IMR-90 (cell line): ENCODE measurements around the gene OSTF1. TPM values are rescaled to one million over a fixed set of nuclear protein-coding genes. Genes with fewer than 3 reads are reported as not detected.

Experiments
- ATAC-seq: fragments of 200-7000 bp; cut with Tn5 transposase; 2 replicates; pipeline ENCODE4 v1.9.1; 2020; ENCODE audit warnings: low read depth, mild to moderate bottlenecking, moderate library complexity
- BruUV-seq: library from RNA; stranded (reverse); fragments of 400-500 nt; replicated peaks from 2 replicates; lab custom pipeline; 2021; lab: Mats Ljungman, UMichigan
- CTCF ChIA-PET: fragments of 300-600 bp; formaldehyde crosslinking; extraction: SDS; loops from one replicate; lab custom pipeline; 2021; ENCODE audit warnings: antibody characterized with exemption; lab: Yijun Ruan, JAX
- POLR2A ChIA-PET: fragments of 300-600 bp; sonication (Branson Sonifier 250); formaldehyde crosslinking; loops from one replicate; lab custom pipeline; 2022; ENCODE audit warnings: antibody characterized with exemption; ENCODE audit not compliant: unreplicated experiment; lab: Charles Lee
- DNase-seq: peaks from one replicate; pipeline ENCODE4 v3.0.0; 2013
- H2AFZ ChIP-seq: replicated peaks from 2 replicates; pipeline ENCODE3; 2013; ENCODE audit warnings: low read length, mild to moderate bottlenecking; ENCODE audit not compliant: poor library complexity
- H2AK5ac ChIP-seq: 2 replicates; pipeline ENCODE4 v1.6.1; 2013; ENCODE audit warnings: low read depth, low read length, inconsistent platforms
- H2AK9ac ChIP-seq: replicated peaks from 2 replicates; pipeline ENCODE3; 2013; ENCODE audit warnings: mild to moderate bottlenecking, low read depth, low read length, moderate library complexity; ENCODE audit not compliant: poor library complexity
- H2BK120ac ChIP-seq: 2 replicates; pipeline ENCODE4 v1.6.1; 2013; ENCODE audit warnings: low read depth, low read length, inconsistent platforms
- H2BK15ac ChIP-seq: 3 replicates; pipeline ENCODE4 v1.6.1; 2013; ENCODE audit warnings: low read depth, low read length, inconsistent platforms
- H2BK20ac ChIP-seq: 2 replicates; pipeline ENCODE4 v1.6.1; 2013; ENCODE audit warnings: low read depth, mild to moderate bottlenecking, inconsistent platforms, low read length, moderate library complexity
- H2BK5ac ChIP-seq: 2 replicates; pipeline ENCODE4 v1.6.1; 2013; ENCODE audit warnings: mild to moderate bottlenecking, low read depth, low read length, inconsistent platforms; ENCODE audit not compliant: poor library complexity, severe bottlenecking
- H3K14ac ChIP-seq: replicated peaks from 2 replicates; pipeline ENCODE4 v1.6.1; 2013; ENCODE audit warnings: low read depth, low read length, inconsistent platforms
- H3K18ac ChIP-seq: 2 replicates; pipeline ENCODE4 v1.6.1; 2013; ENCODE audit warnings: low read depth, low read length, control low read depth
- H3K23ac ChIP-seq: 2 replicates; pipeline ENCODE4 v1.6.1; 2013; ENCODE audit warnings: low read depth, low read length, inconsistent platforms
- H3K27ac ChIP-seq: 2 replicates; pipeline ENCODE4 v1.5.1; 2013; ENCODE audit warnings: mild to moderate bottlenecking, control low read depth, low read length; ENCODE audit not compliant: insufficient read depth
- H3K27me3 ChIP-seq: 2 replicates; pipeline ENCODE4 v1.6.1; 2013; ENCODE audit warnings: low read length; ENCODE audit not compliant: control insufficient read depth, insufficient read depth
- H3K36me3 ChIP-seq: 2 replicates; pipeline ENCODE4 v1.6.1; 2013; ENCODE audit warnings: low read length, mixed read lengths; ENCODE audit not compliant: control insufficient read depth, insufficient read depth
- H3K4ac ChIP-seq: 2 replicates; pipeline ENCODE4 v1.6.1; 2013; ENCODE audit warnings: low read depth, low read length, inconsistent platforms
- H3K4me1 ChIP-seq: 2 replicates; pipeline ENCODE4 v1.6.1; 2013; ENCODE audit warnings: low read length, mixed read lengths; ENCODE audit not compliant: control insufficient read depth, insufficient read depth
- H3K4me2 ChIP-seq: 2 replicates; pipeline ENCODE4 v1.6.1; 2013; ENCODE audit warnings: low read depth, mild to moderate bottlenecking, control low read depth, low read length, moderate library complexity
- H3K4me3 ChIP-seq: 2 replicates; pipeline ENCODE4 v1.5.1; 2013; ENCODE audit warnings: low read depth, mild to moderate bottlenecking, control low read depth, low read length, moderate library complexity; ENCODE audit not compliant: insufficient read depth
- H3K56ac ChIP-seq: 2 replicates; pipeline ENCODE4 v1.6.1; 2013; ENCODE audit warnings: low read length, inconsistent platforms; ENCODE audit not compliant: insufficient read depth; ENCODE audit errors: extremely low read depth
- H3K79me1 ChIP-seq, 2 experiments: 2 replicates each; pipeline ENCODE4 v1.6.1; 2013; ENCODE audit warnings: low read length in 2 of 2, inconsistent platforms in 1 of 2, low read depth in 1 of 2
- H3K9ac ChIP-seq: 2 replicates; pipeline ENCODE4 v1.6.1; 2013; ENCODE audit warnings: low read depth, low read length, control low read depth
- H3K9me1 ChIP-seq: 2 replicates; pipeline ENCODE4 v1.6.1; 2013; ENCODE audit warnings: low read length, inconsistent platforms; ENCODE audit not compliant: insufficient read depth
- H3K9me3 ChIP-seq: 2 replicates; pipeline ENCODE4 v1.6.1; 2013; ENCODE audit warnings: low read length; ENCODE audit not compliant: control insufficient read depth, insufficient read depth
- H4K20me1 ChIP-seq: 2 replicates; pipeline ENCODE4 v1.6.1; 2013; ENCODE audit warnings: low read length, inconsistent platforms; ENCODE audit not compliant: insufficient read depth
- H4K5ac ChIP-seq: 2 replicates; pipeline ENCODE4 v1.6.1; 2013; ENCODE audit warnings: mild to moderate bottlenecking, low read depth, low read length, control low read depth
- H4K8ac ChIP-seq, 2 experiments: 2 replicates each; pipeline ENCODE4 v1.6.1; 2013; ENCODE audit warnings: low read depth in 2 of 2, low read length in 2 of 2, control low read depth in 1 of 2, inconsistent platforms in 1 of 2
- H4K91ac ChIP-seq: 2 replicates; pipeline ENCODE4 v1.6.1; 2013; ENCODE audit warnings: low read depth, low read length, inconsistent platforms; ENCODE audit not compliant: insufficient read depth
- CEBPB ChIP-seq: IDR thresholded peaks from 2 replicates; pipeline ENCODE4 v1.6.1; 2012; ENCODE audit warnings: low read depth, low read length, improper control_type of control experiment
- FOS ChIP-seq: fragments of 150-350 bp; IDR thresholded peaks from 2 replicates; pipeline ENCODE4 v1.6.1; 2016; ENCODE audit warnings: low read depth, low read length
- MAFK ChIP-seq: IDR thresholded peaks from 2 replicates; pipeline ENCODE4 v1.6.1; 2012; ENCODE audit warnings: low read depth, low read length, improper control_type of control experiment
- MAZ ChIP-seq: IDR thresholded peaks from 2 replicates; pipeline ENCODE4 v1.6.1; 2012; ENCODE audit warnings: low read depth, mild to moderate bottlenecking, low read length, improper control_type of control experiment, moderate library complexity, borderline replicate concordance
- NFE2L2 ChIP-seq: fragments of 150-350 bp; IDR thresholded peaks from 2 replicates; pipeline ENCODE4 v1.6.1; 2016; ENCODE audit warnings: low read depth, mild to moderate bottlenecking, low read length
- RCOR1 ChIP-seq: IDR thresholded peaks from 2 replicates; pipeline ENCODE4 v1.6.1; 2012; ENCODE audit warnings: mild to moderate bottlenecking, low read length, improper control_type of control experiment; ENCODE audit not compliant: insufficient replicate concordance
- RFX5 ChIP-seq: IDR thresholded peaks from 2 replicates; pipeline ENCODE4 v1.8.0; 2012; ENCODE audit warnings: low read depth, mild to moderate bottlenecking, low read length, moderate library complexity
- WGBS, 2 experiments: methylation state at CpG; one replicate each; pipeline versions ENCODE4 v1.1.5 to v1.1.7; 2013; ENCODE audit warnings: missing lambda C conversion rate in 2 of 2; ENCODE audit not compliant: insufficient read length in 1 of 2; ENCODE audit errors: extremely low coverage in 2 of 2; 5-methylcytosine and 5-hydroxymethylcytosine counted together
- dilution Hi-C: fragments of 300-500 bp; cut with HindIII; formaldehyde crosslinking; loops from one replicate; pipeline ENCODE4 v1.14.3; 2018; ENCODE audit warnings: low sequenced_read_pairs; ENCODE audit not compliant: unreplicated experiment
- in situ Hi-C: fragments of 300-500 bp; cut with MboI; formaldehyde crosslinking; loops from 3 replicates; pipeline ENCODE4 v1.14.3; 2019; ENCODE audit warnings: low sequenced_read_pairs, inconsistent platforms, mixed read lengths
- intact Hi-C: fragments of 100-400 bp; cut with micrococcal nuclease; formaldehyde crosslinking; loops from 2 replicates; pipeline ENCODE4 v1.10.0; 2022
- polyA plus RNA-seq, 3 experiments: library from polyadenylated mRNA; depleted of rRNA; stranded (reverse); fragments of >200 nt; gene quantifications; 2 replicates each; pipeline ENCODE4 v1.2.3, GENCODE V29; 2012; ENCODE audit warnings: low replicate concordance in 1 of 3
- total RNA-seq: library from RNA; depleted of rRNA; stranded (reverse); fragments of >200 nt; gene quantifications from 2 replicates; pipeline ENCODE4 v1.2.3, GENCODE V29; 2012
- TF ChIP-seq, protein P1 (sequence below): conservative IDR thresholded peaks from 2 replicates; pipeline ENCODE4 v1.5.1; 2012; ENCODE audit warnings: mild to moderate bottlenecking, low read depth, low read length, improper control_type of control experiment

Gene OSTF1
- total and polyA plus RNA-seq, 2 of the 4 experiments (the other 2 are of a cell fraction), result 17.1 to 41.6 TPM

DNA sequence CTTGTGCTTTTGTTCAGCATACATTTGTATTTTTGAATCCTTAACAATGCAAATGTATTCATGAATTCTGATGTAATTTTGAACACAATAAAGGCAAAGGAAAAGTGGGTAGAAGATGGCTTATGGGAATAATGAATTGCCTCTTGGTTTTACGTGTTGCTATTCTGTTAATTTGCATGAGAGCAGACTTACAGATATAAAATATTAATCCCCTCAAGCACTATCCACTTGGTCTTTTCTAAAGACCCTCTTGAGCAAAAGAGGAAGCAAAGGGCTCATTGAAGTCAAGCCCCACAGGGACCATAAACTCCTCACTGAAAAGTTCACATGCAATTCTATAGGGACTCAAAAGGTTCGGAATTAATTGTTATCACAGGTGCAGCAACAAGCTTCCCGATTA, 51.9 kb downstream of the OSTF1 start:
- Histone ChIP-seq H2BK15ac (no peak overlapping the region), H4K8ac (no peak overlapping the region), H3K36me3 (peaks cover 13% of the 10 kb centered on the region), H3K27me3 (no peaks in the 10 kb centered on the region), H3K23ac (no peak overlapping the region), H4K91ac (no peak overlapping the region), H3K9me3 (no peaks in the 10 kb centered on the region), H3K9ac (no peak overlapping the region), H3K18ac (no peak overlapping the region), H3K9me1 (0 out of 2 replicates have a peak, but pooled peaks cover 3% of the 10 kb centered on the region), H2AFZ (no peak overlapping the region), H3K4me2 (no peak overlapping the region), H4K20me1 (no peaks in the 10 kb centered on the region), H3K27ac (no peak overlapping the region), H2BK20ac (no peak overlapping the region), H2BK5ac (no peak overlapping the region), H2AK9ac (no peak overlapping the region), H2AK5ac (no peak overlapping the region), H3K14ac (no peak overlapping the region), H3K4me3 (no peak overlapping the region), H3K4me1 (no peaks in the 10 kb centered on the region), H3K79me1 (no peaks in the 10 kb centered on the region), H3K4ac (no peak overlapping the region), H4K5ac (no peak overlapping the region), H3K56ac (no peak overlapping the region), H2BK120ac (no peak overlapping the region)
- CTCF ChIA-PET, result no interaction called here
- DNase-seq, result no peak
- POLR2A ChIA-PET, result no interaction called here
- intact Hi-C loops, result no loop called here
- WGBS, 2 experiments, result no CpG with 5 or more reads among the region's 3 CpGs
- in situ Hi-C loops, result no loop called here
- dilution Hi-C loops, result no loop called here
- TF ChIP-seq CEBPB (no peak), NFE2L2 (no peak), MAZ (no peak), RCOR1 (no peak), RFX5 (no peak), FOS (no peak), MAFK (no peak)
- TF ChIP-seq, protein P1, sequence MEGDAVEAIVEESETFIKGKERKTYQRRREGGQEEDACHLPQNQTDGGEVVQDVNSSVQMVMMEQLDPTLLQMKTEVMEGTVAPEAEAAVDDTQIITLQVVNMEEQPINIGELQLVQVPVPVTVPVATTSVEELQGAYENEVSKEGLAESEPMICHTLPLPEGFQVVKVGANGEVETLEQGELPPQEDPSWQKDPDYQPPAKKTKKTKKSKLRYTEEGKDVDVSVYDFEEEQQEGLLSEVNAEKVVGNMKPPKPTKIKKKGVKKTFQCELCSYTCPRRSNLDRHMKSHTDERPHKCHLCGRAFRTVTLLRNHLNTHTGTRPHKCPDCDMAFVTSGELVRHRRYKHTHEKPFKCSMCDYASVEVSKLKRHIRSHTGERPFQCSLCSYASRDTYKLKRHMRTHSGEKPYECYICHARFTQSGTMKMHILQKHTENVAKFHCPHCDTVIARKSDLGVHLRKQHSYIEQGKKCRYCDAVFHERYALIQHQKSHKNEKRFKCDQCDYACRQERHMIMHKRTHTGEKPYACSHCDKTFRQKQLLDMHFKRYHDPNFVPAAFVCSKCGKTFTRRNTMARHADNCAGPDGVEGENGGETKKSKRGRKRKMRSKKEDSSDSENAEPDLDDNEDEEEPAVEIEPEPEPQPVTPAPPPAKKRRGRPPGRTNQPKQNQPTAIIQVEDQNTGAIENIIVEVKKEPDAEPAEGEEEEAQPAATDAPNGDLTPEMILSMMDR, result no peak
- BruUV-seq, result no TSS peak
- no peak for ATAC-seq
